NCI-H2227 (cell line): Measurements from ENCODE around the gene RAB11FIP4.
"Not testable (repeated sequence)": the region's sequence is repeated elsewhere in the genome, so short reads cannot be mapped to it uniquely, and the experiment has no call there.

Experiments used
- DNase-seq: peaks from one replicate; lab custom pipeline; 2025; ENCODE audit not compliant: unreplicated experiment; lab: John Stamatoyannopoulos, UW

Gene RAB11FIP4

GRCh38 chr17:31391496-31391949, at the start of gene RAB11FIP4:
TSS of gene RAB11FIP4 (plus strand) at chr17:31391675. CDS start at chr17:31391853, 178 bp downstream.
- DNase-seq = peak; percentile 66

- DNase-seq = not testable (repeated sequence)
These were observed 46.2 kb upstream of the RAB11FIP4 start for GRCh38 chr17:31345191-31345747.

GRCh38 chr17:31349454-31349853, 42.0 kb upstream of the RAB11FIP4 start:
- DNase-seq = no peak

- no peak for DNase-seq
These were observed 35.5 kb upstream of the RAB11FIP4 start for GRCh38 chr17:31355935-31356334.

GRCh38 chr17:31357091-31357490, 34.4 kb upstream of the RAB11FIP4 start:
- DNase-seq = no peak

- no peak for DNase-seq
These were observed 33.6 kb upstream of the RAB11FIP4 start for GRCh38 chr17:31357839-31358394.

- DNase-seq = no peak
These were observed 27.5 kb upstream of the RAB11FIP4 start for GRCh38 chr17:31364012-31364411.

- DNase-seq = no peak
These were observed 25.4 kb upstream of the RAB11FIP4 start for GRCh38 chr17:31366088-31366487.

- DNase-seq = no peak
These were observed 22.2 kb upstream of the RAB11FIP4 start for GRCh38 chr17:31369266-31369665.

- DNase-seq = peak; percentile 2
These were observed 19.9 kb upstream of the RAB11FIP4 start for GRCh38 chr17:31371511-31372097.

GRCh38 chr17:31373150-31374093, 18.1 kb upstream of the RAB11FIP4 start:
- DNase-seq = peak; percentile 1

- no peak for DNase-seq
These were observed 17.4 kb upstream of the RAB11FIP4 start for GRCh38 chr17:31374094-31374447.

- no peak for DNase-seq
These were observed 17.0 kb upstream of the RAB11FIP4 start for GRCh38 chr17:31374503-31374902.

GRCh38 chr17:31378638-31379037, 12.8 kb upstream of the RAB11FIP4 start:
- DNase-seq = no peak

GRCh38 chr17:31379597-31380205, 11.8 kb upstream of the RAB11FIP4 start:
- DNase-seq = no peak

GRCh38 chr17:31381165-31381668, 10.3 kb upstream of the RAB11FIP4 start:
- DNase-seq = no peak

- DNase-seq = not testable (repeated sequence)
These were observed 8.7 kb upstream of the RAB11FIP4 start for GRCh38 chr17:31382668-31383275.

GRCh38 chr17:31383488-31383887, 8.0 kb upstream of the RAB11FIP4 start:
- DNase-seq = not testable (repeated sequence)

GRCh38 chr17:31385428-31386285, 5.8 kb upstream of the RAB11FIP4 start:
- DNase-seq = no peak
